Smooth muscle cell (in vitro differentiated cells): Measurements from ENCODE around the gene TLE2. TPM values are rescaled to one million over a fixed set of nuclear protein-coding genes. Genes with fewer than 3 reads are reported as not detected.

Experiments used
- DNase-seq: peaks from one replicate; lab custom pipeline; 2025; ENCODE audit not compliant: unreplicated experiment; lab: John Stamatoyannopoulos, UW
- H2AFZ ChIP-seq: fragments of 200-600 bp; sonication (generic); 2 replicates; pipeline ENCODE4 v1.6.0; 2016; ENCODE audit warnings: antibody characterized with exemption, low read depth, mild to moderate bottlenecking
- H3F3A ChIP-seq: fragments of 200-600 bp; sonication (generic); 2 replicates; pipeline ENCODE4 v1.6.0; 2017; ENCODE audit warnings: antibody characterized with exemption, low read depth
- H3K27ac ChIP-seq: fragments of 200-600 bp; sonication (generic); 2 replicates; pipeline ENCODE4 v1.5.1; 2016; ENCODE audit warnings: low read depth, mild to moderate bottlenecking
- H3K27me3 ChIP-seq: fragments of 200-600 bp; sonication (generic); 2 replicates; pipeline ENCODE4 v1.6.1; 2016; ENCODE audit warnings: low read depth, mild to moderate bottlenecking
- H3K36me3 ChIP-seq: fragments of 200-600 bp; sonication (generic); 2 replicates; pipeline ENCODE4 v1.5.1; 2016; ENCODE audit warnings: low read depth
- H3K4me1 ChIP-seq: fragments of 200-600 bp; sonication (generic); 2 replicates; pipeline ENCODE4 v1.5.1; 2016; ENCODE audit warnings: low read depth
- H3K4me2 ChIP-seq: fragments of 200-600 bp; sonication (generic); 2 replicates; pipeline ENCODE4 v1.6.0; 2016; ENCODE audit warnings: mild to moderate bottlenecking
- H3K4me3 ChIP-seq: fragments of 200-600 bp; sonication (generic); 2 replicates; pipeline ENCODE4 v1.5.1; 2016; ENCODE audit warnings: mild to moderate bottlenecking
- H3K79me2 ChIP-seq: fragments of 200-600 bp; sonication (generic); 2 replicates; pipeline ENCODE4 v1.6.0; 2016; ENCODE audit warnings: low read depth, mild to moderate bottlenecking
- H3K9ac ChIP-seq: fragments of 200-600 bp; sonication (generic); 2 replicates; pipeline ENCODE4 v1.6.0; 2016; ENCODE audit warnings: low read depth
- H3K9me3 ChIP-seq: fragments of 200-600 bp; sonication (generic); replicated peaks from 2 replicates; pipeline ENCODE4 v1.5.1; 2016; ENCODE audit warnings: low read depth
- H4K20me1 ChIP-seq: fragments of 200-600 bp; sonication (generic); 2 replicates; pipeline ENCODE4 v1.6.0; 2016; ENCODE audit warnings: low read depth
- WGBS: methylation state at CpG from one replicate; pipeline ENCODE4 v1.1.7; 2016; ENCODE audit warnings: low lambda C conversion rate; 5-methylcytosine and 5-hydroxymethylcytosine counted together
- polyA plus RNA-seq: library from polyadenylated mRNA; unstranded; fragments of >200 nt; fragmentation: Nextera tagmentation; extraction: Ambion mirVana; gene quantifications from 2 replicates; pipeline ENCODE4 v1.2.1, GENCODE V29; 2016
- total RNA-seq: library from RNA; depleted of rRNA; stranded (reverse); fragments of >200 nt; gene quantifications from 2 replicates; pipeline ENCODE4 v1.2.3, GENCODE V29; 2014
- TF ChIP-seq, protein P1 (sequence below): fragments of 200-600 bp; sonication (generic); IDR thresholded peaks from 2 replicates; pipeline ENCODE4 v1.5.1; 2017; ENCODE audit warnings: borderline replicate concordance, mild to moderate bottlenecking, antibody characterized with exemption; ENCODE audit not compliant: insufficient read depth, poor library complexity, severe bottlenecking

The TLE2 gene
- total and polyA plus RNA-seq, 2 experiments from 2014 or later, result 7.1 to 14.9 TPM

DNA sequence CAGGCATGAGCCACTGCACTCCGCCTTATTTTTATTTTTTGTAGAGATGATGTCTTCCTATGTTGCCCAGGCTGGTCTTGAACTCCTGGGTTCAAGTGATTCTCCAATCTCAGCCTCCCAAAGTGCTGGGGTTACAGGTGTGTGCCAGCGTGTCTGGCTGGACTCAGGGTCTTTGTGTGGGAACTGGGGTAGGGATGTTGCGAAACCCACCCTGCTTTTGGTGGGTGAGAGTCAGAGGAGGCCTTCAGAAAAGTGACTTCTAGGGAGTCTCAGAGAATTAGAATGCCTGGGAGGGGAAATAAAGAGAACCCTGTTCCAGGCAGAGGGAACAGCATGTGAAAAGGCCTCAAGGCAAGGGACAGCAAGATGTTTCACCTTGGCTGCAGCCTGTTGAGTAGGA, 20.0 kb upstream of the TLE2 start:
- TF ChIP-seq, protein P1, sequence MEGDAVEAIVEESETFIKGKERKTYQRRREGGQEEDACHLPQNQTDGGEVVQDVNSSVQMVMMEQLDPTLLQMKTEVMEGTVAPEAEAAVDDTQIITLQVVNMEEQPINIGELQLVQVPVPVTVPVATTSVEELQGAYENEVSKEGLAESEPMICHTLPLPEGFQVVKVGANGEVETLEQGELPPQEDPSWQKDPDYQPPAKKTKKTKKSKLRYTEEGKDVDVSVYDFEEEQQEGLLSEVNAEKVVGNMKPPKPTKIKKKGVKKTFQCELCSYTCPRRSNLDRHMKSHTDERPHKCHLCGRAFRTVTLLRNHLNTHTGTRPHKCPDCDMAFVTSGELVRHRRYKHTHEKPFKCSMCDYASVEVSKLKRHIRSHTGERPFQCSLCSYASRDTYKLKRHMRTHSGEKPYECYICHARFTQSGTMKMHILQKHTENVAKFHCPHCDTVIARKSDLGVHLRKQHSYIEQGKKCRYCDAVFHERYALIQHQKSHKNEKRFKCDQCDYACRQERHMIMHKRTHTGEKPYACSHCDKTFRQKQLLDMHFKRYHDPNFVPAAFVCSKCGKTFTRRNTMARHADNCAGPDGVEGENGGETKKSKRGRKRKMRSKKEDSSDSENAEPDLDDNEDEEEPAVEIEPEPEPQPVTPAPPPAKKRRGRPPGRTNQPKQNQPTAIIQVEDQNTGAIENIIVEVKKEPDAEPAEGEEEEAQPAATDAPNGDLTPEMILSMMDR, result no peak
- H3K4me1 ChIP-seq, result peaks cover 4% of the 10 kb centered on the region
- H3K36me3 ChIP-seq, result no peaks in the 10 kb centered on the region
- no peak overlapping the region for H2AFZ ChIP-seq
- no peaks in the 10 kb centered on the region for H3K27me3 ChIP-seq
- no peak overlapping the region for H3K4me2 ChIP-seq
- WGBS, result 96% methylated on average over 3 of the region's 3 CpGs
- no peaks in the 10 kb centered on the region for H3K79me2 ChIP-seq
- H3K9ac ChIP-seq, result no peak overlapping the region
- no peak overlapping the region for H3K4me3 ChIP-seq
- no peak for DNase-seq
- H3F3A ChIP-seq, result peaks cover 14% of the 10 kb centered on the region
- H4K20me1 ChIP-seq, result no peaks in the 10 kb centered on the region
- no peak overlapping the region for H3K27ac ChIP-seq
- no peaks in the 10 kb centered on the region for H3K9me3 ChIP-seq

DNA sequence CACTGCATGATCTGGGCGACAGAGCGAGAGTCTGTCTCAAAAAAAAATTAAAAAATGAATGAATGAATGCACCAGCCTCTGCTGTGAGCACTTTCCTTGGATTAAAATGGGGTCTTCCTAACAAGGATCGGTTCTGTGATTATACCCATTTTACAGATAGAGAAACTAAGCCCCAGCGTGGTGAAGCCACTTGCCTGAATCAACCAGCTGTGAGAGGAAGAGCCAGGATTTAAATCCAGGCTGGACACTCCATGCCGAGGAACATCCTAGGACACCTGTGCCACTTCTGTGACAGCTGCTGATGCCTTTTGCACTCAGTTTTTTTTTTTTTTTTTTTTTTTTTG, 19.1 kb upstream of the TLE2 start:
- H3K4me2 ChIP-seq, result peak overlapping the region; percentile 89
- peak overlapping the region; percentile 7 for H2AFZ ChIP-seq
- no peak for DNase-seq

DNA sequence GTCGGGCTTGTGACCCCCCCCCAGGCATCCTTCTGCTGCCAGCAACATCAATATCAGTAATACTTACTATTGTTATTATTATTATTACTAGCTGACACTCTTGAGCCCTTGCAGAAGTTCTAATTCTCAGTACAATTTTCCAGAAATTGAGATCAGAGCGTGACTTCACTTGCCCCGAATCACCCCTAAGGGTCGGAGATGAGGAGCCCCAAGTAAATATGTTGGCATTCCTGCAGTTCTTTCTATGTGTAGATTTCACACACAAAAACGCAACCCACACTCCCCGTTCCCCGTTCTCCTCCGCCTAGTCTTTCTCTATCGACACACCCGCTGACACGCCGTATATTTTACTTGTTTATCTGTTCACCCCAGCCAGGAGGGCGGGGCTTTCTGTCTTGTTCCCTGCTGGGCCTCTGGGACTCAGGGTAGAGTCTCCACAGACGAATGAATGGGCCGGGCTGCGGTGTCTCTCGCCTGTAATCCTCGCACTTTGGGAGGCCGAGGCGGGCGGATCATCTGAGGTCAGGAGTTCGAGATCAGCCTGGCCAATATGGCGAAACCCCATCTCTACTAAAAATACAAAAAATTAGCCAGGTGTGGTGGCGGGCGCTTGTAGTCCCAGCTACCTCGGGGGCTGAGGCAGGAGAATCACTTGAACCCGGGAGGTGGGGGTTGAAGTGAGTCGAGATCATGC, 18.6 kb upstream of the TLE2 start:
- H3K4me2 ChIP-seq, result peak overlapping the region; percentile 89
- no peaks in the 10 kb centered on the region for H3K9me3 ChIP-seq
- no peaks in the 10 kb centered on the region for H3K79me2 ChIP-seq
- WGBS, result 11% methylated on average over 28 of the region's 28 CpGs
- H3K4me1 ChIP-seq, result peaks cover 4% of the 10 kb centered on the region
- H3K9ac ChIP-seq, result no peak overlapping the region
- no peaks in the 10 kb centered on the region for H3K27me3 ChIP-seq
- peak; percentile 41 for DNase-seq
- H3K4me3 ChIP-seq, result peak overlapping the region; percentile 51
- H2AFZ ChIP-seq, result peak overlapping the region; percentile 7
- H4K20me1 ChIP-seq, result no peaks in the 10 kb centered on the region
- no peaks in the 10 kb centered on the region for H3K36me3 ChIP-seq
- no peak overlapping the region for H3K27ac ChIP-seq
- TF ChIP-seq, protein P1, result no peak
- peaks cover 14% of the 10 kb centered on the region for H3F3A ChIP-seq

More for the DNA sequence above, 19.1 kb upstream of the TLE2 start:
- Histone ChIP-seq H3K4me3 (peak overlapping the region; percentile 51), H3K9me3 (no peaks in the 10 kb centered on the region), H3K4me1 (peaks cover 4% of the 10 kb centered on the region), H3K36me3 (no peaks in the 10 kb centered on the region), H3K9ac (no peak overlapping the region), H4K20me1 (no peaks in the 10 kb centered on the region), H3K27me3 (no peaks in the 10 kb centered on the region), H3K27ac (no peak overlapping the region), H3F3A (peaks cover 14% of the 10 kb centered on the region), H3K79me2 (no peaks in the 10 kb centered on the region)
- TF ChIP-seq, protein P1, result no peak
- 87% methylated on average over 5 of the region's 5 CpGs for whole genome bisulfite sequencing
